NOMO-1 (cell line): Measurements from ENCODE around the gene EPM2A.

Source experiments
- DNase-seq, 2 experiments: peaks; one replicate each; lab custom pipeline; 2025; ENCODE audit not compliant: unreplicated experiment in 2 of 2; lab: John Stamatoyannopoulos, UW

The EPM2A gene

DNA sequence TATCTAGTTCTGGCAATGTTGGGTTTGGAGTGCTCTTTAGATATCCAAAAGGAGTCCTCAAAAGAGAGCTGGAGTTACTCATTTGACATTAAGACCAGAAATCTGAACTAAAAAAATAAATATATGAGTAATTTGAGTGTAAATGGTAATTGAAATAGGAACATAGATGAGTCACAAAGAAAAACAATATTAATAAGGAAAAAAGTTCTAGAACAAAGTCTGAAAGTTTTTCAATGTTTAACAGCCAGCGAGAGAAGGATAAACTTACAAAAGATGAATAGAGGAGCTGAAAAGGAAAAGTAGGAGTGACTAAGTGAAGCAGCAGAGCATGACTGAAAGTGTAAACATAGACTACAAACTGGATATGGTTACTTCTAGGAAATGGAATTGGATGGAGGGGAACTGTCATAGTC is 46.8 kb downstream of the EPM2A start:
- DNase-seq, result no peak

DNA sequence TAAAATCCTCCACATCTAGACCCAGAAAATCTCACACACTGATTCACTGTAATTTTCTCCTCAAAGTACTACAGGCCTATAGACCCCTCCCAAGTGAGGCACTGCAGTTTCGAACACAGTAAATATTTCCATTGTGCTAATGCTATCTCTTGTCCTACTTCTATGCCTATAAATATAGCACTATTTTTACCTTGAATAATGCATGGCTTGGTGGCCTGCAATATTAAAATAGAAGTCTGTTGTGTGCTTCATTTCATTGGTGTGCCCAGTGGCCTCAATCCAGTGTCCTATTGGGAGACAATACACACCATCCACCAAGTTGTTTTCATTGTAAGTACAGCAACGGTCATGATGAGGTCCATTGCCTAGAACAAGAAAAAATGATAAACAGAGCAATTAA is 49.4 kb downstream of the EPM2A start:
- no peak for DNase-seq

DNA sequence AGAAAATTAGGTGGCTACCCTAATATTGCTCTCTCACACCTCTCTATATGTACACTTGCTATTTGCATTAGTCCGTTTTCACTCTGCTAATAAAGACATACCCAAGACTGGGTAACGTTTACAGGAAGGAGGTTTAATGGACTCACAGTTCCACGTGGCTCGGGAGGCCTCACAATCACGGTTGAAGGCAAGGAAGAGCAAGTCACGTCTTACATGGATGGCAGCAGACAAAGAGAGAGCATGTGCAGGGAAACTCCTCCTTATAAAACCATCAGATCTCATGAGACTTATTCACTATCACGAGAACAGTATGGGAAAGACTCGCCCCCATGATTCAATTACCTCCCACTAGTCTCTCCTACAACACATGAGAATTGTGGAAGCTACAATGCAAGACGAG is 53.4 kb downstream of the EPM2A start:
- DNase-seq, result no peak

DNA sequence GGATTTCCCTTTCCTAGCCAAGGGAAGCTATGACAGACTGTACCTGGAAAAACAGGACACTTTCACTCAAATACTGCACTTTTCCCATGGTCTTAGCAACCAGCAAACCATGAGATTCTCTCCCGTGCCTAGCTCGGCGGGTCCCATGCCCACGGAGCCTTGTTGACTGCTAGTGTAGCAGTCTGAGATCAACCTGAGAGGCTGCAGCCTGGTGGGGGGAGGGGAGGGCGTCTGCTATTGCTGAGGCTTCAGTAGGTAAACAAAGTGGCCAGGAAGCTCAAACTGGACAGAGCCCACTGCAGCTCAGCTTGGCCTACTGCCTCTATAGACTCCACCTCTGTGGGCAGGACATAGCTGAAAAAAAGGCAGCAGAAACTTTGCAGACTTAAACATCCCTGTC is 61.8 kb downstream of the EPM2A start:
- no peak for DNase-seq

DNA sequence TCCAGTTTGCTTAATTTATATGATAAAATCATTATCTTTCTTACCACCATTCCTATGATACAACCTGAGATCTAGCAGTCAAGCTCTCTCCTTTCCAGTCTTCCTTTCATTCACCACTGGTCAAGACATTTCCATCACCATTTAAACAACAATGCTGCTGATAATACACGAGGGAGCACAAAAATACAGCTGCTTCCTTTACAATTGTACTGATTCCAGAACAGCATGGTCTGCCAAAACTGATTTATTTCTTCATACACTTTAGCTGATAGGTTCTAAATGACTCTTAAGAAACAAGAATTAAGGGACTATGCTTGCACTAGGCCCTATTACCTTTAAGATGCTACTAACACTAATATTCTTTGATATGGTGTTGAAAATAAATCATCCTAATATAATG is 65.0 kb downstream of the EPM2A start:
- DNase-seq, result no peak

DNA sequence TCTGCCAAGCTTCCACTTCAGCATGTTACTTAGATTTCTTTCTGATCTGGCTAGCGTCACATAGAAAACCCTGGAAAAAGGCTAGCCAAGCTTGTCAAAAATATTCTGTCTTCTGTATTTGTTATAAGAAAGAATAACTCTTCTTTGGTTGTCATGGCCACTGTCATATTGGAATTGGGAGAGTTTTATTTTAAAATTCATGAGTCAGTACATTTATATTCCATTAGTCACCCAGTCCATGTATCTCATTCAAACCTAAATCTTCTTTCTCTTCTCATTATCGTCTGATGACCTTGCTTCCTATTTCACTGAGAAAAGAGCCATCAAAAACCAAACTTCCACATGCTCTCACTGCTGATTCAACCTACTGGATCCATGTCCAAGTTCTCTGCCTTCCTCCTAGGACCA is 65.7 kb downstream of the EPM2A start:
- DNase-seq, result no peak

DNA sequence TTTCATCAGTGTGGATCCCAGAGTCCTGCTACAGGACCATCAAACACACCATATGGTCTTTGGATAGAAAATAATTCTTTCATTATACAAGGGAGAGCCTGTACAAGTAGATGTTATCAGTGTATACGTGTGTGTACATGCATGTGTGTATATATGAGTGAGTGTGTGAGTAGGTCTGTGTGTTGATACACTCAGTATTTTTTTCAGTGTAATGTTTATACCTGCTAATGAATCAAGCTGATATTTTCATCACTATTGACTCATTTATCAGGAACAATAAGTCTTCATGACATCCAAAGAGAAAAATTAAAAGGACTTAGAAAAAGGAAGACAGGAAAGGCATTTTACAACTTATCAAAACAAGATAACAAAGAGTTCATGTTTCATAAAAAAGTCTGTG is 66.5 kb downstream of the EPM2A start:
- no peak for DNase-seq

DNA sequence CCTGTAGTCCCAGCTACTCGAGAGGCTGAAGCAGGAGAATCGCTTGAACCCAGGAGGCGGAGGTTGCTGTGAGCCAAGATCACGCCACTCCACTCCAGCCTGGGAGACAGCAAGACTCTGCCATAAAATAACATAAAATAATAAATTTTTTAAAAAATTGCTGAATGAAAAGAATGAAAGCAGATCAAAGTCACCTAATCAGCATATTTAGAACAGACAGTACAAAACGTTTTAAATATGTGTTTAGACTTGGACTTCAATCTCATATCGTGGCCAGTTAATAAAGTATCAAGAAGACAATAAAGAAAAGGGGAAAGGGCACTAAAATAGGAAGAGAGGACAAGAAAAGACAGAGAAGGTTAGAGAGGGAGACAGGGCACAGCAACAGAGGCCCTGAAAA is 74.6 kb downstream of the EPM2A start:
- DNase-seq, result no peak

DNA sequence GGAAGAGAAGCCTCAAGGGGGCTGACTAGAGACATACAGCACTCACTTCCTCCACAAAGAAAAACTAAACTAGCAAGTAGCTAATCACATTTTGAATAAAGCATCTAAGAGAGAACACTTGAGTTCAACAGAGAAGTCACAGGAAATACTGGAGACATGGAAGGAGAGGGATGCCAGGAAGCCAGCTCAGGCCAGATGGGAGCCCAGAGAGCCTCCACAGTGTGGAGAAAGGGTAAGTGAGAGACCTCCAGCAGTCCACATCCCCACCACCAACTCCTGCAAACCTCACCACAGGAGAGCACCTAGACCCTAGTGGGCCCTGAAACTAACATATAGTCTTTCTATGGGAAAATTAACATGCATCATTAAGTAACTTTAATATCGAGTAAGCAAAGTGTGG is 79.2 kb downstream of the EPM2A start:
- no peak for DNase-seq

DNA sequence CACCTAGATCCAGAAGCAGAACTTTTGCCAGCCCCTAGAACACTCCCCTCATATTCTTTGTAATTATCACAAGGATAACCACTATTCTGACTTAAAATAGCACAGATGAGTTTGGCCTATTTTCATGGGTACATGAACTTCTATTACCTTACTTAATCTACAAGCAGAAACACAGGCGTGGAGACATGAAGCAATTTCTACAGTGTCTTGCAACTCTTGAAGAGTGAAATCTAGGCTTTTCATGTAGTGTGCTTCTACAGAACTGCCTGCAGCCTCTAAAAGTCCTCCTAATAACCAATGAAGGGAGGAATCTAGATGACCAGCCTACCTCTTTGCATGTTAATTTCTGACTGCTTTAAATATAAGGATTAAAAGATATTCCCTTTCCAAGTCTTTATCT is 82.7 kb downstream of the EPM2A start:
- DNase-seq, result no peak

DNA sequence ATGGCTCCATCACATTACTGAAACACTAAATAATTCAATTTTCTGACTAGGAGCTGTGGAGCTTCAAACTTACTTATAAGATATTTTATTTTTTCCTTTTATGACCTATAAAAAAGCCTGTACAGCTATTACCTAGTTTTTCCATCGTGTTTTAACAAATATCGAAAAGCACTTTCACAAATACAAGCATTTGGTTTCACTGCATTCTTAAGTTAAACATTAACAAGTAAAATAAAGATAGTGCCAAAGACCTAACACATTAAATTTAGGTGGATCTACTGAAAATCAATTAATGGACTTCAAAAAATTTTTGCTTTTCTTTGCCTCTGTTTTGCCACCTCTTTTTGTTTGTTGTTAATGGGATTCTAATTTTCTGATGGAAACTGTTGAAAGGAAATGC is 83.3 kb downstream of the EPM2A start:
- no peak for DNase-seq

DNA sequence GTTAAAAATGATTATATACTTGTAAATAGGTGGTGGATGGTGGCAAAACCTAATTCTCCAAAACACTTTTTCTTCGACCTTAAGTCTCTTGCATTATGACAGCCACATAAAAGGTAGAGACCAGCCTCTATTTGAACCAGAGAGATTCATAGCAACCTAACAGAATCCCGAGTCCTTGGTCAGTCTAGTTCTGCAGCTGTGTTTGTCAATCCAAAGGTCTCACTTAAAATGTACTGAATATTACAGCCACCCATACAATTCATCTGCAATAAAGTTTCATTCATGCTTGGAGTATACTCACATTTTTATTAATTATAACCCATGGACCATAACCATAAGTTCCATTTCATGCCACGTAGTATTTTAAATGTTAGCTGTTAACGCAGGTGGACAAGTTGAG is 87.2 kb downstream of the EPM2A start:
- DNase-seq, result no peak

DNA sequence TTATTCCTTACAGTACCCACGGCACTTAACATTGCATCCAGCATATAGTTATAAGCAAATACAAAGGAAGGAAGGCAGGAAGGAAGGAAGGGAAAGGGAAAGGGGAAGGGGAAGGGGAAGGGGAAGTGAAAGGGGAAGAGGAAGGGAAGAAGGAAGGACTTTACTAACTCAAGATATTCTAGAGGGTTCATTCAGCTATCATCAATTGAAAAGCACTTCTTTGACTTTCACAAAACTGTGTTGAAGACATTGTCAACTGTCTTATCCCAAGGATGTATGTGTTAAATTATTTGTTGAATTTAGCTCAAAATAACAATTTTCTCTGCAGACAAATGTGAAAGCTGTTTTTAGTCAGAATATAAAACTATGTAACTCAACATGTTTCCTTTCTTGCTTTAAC is 87.7 kb downstream of the EPM2A start:
- no peak for DNase-seq

DNA sequence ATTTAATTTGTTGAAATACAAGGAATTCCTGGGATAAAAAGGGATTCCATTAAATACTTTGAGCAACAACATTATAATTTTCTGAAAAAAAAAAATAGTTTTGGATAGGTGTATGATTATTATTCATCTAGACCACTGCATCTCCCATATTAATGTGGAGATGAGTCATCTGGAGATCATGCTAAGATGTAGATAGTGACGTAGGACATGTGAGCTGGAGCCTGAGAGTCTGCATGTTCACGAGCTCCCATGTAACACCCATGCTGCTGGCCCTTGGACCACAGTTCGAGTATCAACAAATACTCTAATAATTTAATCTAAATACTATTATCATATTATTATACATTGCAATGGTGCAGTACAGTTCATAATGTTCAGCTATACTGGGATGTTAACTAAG is 91.6 kb downstream of the EPM2A start:
- no peak for DNase-seq

DNA sequence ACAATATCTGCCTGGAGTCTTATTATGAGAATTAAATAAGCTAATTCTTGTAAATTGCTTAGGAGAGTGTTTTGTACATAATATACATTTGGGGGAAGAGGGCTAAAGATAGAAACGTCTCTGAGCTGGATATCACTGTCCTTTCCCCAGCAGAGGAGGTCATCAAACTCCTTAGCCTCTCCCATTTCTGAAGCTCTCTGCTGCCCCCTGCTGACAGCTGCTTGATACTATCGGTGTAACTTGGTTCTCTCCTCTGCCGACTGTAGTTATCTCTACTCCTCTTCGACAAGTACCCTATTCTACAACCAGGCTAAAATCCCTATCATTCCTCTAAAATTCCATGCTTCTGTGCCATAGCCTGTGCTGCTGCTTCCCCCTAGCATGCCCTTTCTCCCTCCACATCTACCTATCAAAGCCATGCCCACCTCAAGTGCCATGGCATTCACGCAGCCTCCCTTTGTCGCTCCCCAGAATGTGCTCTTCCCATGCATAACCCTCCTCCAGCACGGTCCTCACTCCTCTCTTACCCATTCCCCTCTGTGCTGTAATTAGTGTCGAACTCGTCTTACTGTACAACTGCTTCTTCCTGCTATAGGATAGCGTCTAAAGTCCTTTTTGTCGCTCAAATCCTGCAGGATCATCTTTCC is 101.2 kb downstream of the EPM2A start:
- peak; percentile 25 to 47 for DNase-seq

DNA sequence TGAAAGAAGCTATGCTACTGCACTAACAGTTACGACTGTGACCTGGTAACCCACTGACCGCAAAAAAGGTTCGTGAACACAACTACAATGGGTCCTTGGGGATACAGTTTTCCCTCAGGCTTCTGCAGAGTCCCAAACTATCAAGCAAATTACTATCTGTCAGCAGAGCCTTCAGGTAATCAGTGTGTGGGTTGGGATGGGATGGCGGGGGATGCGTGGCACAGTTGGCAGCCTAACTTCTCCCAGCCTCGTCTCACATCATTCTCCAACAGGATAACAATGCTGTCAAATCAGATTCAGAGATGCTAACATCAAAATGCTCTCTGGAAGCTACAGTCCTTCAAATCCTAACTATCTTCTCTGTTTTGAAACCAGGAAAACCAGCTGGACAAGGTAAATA is 102.3 kb downstream of the EPM2A start:
- DNase-seq, result no peak

DNA sequence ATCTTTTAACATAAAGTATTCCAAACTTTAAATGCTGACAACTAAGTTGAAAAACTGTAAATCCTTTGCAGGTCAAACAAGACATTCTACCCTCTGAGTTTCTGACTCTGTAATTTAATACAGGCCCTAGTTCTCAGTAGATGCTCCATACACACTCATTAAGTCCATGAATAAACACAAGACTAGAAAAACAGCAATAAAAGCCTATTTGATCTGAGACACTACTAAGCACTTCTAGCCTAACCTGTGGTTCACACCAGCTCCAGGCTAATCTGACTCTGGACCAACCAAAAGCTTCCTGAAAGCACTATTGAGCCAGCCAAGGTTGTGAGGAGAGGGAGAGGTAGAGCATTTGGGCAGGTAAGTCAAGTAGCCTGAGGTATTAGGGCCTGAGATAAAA is 103.9 kb downstream of the EPM2A start:
- no peak for DNase-seq

DNA sequence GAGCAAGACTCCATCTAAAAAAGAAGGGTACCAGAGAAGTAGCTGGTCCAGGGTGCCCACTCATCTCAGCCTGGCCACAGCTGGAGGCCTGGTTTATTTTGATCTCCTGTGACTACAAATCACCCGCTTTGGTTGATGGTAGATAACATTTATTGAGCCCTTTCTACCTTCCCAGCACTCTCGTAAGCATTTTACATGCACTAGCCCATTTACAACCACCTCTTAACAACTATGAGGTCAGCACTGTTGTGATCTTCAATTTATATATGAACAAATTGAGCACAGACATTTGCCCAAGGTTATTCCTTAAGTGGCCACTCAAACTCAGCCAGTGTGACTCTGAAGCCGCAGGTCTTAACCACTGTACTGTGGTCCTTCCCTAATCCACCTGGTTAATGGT is 104.7 kb downstream of the EPM2A start:
- no peak for DNase-seq

DNA sequence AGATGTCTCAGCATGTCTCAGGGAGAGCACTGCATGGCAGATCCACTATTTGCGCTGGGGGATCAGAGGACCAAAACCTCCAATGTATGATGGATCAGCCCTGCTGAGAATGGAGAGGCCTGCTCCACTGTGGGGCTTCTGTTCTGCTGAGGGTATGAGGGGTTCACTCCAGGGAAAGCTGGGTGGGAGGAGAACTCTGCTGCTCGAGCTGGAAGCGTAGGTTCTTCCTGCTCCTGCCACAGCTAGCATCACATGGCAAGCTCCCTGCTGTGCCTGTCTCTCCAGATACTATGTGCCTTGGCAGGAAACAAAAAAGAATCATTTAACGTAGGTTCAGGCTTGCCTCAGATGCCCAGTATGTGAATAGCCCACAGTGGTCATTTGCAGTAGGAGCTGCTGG is 105.8 kb downstream of the EPM2A start:
- no peak for DNase-seq

DNA sequence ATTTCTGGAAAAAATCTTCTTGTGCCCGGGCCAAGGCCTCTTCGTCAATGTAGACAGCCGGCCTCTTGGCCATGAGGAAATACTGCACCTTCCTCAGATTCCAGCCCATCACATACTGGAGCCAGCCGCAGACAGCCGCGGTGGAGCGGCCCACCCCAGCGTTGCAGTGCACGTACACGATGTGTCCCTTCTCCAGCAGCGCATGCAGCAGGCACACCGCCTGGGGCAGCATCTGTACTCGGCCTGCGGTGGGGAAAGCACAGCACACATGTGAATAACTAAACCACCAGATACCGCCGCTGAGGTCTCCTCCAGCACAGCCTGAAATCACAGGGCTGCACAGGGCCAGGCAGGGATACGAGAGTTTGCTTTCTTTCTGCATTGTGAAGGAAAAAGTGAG is 107.9 kb downstream of the EPM2A start:
- DNase-seq, result no peak

DNA sequence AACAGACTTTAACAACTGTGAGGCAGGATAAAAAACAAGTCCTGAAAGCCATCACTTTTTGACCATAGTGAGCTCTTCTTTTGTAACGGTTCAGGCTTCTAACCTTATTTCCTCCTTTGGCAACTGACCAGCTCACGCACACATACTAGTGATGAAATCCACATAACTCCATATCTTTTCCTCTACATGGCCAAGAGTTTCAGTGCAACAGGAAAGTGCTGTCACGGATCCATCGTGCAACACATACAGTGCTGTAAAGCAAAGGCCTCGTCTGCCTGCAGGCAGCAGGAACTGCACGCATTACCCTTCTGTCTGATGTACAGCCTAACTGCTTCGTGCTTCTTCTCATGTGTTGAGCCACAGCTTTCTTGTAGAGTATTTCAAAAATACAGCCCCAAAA is 108.5 kb downstream of the EPM2A start:
- DNase-seq, result no peak

DNA sequence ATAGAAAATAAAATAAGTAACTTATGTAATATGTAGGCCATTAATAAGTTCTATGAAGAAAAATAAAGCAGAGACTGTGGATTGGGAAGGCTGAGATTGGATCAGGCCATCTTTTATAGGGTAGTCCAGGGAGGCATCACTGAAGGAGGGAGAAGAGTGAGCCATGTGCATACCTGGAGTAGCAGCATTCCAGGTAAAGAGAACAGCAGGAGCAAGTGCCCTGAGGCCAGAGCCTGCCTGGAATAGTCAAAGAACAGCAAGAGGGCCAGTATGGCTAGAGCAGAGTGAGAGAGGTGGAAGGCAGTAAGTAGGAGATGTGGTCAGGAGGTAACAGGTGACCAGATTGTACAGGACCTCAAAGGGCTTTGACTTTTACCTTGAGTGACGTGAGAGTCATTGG is 112.1 kb downstream of the EPM2A start:
- no peak for DNase-seq

DNA sequence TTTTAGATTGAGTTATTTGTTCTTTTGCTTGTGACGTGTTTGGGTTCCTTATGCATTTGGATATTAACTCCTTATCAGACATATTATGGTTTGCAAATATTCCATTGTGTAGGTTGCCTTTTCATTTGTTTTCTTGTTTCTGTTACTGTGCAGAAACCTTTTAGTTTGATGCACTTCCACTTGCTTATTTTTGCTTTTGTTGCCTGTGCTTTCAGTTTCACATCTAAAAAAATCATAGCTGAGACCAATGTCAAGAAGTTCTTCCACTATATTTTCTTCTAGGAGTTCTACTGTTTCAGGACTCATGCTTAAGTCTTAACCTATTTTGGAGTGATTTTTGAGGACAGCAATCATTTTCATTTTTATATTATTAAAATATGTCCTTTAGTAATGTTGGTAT is 113.5 kb downstream of the EPM2A start:
- DNase-seq, result no peak
